ENCODE results near the gene VWA5B1. TPM values are rescaled to one million over a fixed set of nuclear protein-coding genes. Genes with fewer than 3 reads are reported as not detected.

Gene VWA5B1
- total and polyA plus RNA-seq, 2 of the 4 experiments (the other 2 are of a cell fraction), result not detected

- Histone ChIP-seq H2BK15ac (ENCODE audit: low read depth, low read length) (no peak overlapping the region), H3K79me1 (ENCODE audit: low read depth in 1 of 2, low read length in 2 of 2) (no peaks in the 10 kb centered on the region), H2BK20ac (ENCODE audit: low read depth, low read length) (no peak overlapping the region), H4K20me1 (ENCODE audit: insufficient read depth, low read length) (peaks cover 3% of the 10 kb centered on the region; the same call in 1 of the 2 replicates), H4K8ac (ENCODE audit: low read depth in 2 of 2, low read length in 2 of 2) (no peak overlapping the region), H2BK5ac (ENCODE audit: low read depth, low read length, poor library complexity, severe bottlenecking) (no peak overlapping the region), H3K56ac (ENCODE audit: extremely low read depth, insufficient read depth, low read length) (no peak overlapping the region), H2BK120ac (ENCODE audit: low read depth, low read length) (no peak overlapping the region), H3K14ac (replicated peaks; ENCODE audit: low read depth, low read length) (no peak overlapping the region), H2AFZ (replicated peaks; ENCODE audit: low read length, poor library complexity) (no peak overlapping the region), H3K27ac (ENCODE audit: insufficient read depth, low read length) (no peak overlapping the region), H3K23ac (ENCODE audit: low read depth, low read length) (no peak overlapping the region), H4K5ac (ENCODE audit: low read depth, low read length) (no peak overlapping the region), H3K18ac (ENCODE audit: low read depth, low read length) (no peak overlapping the region), H3K4ac (ENCODE audit: low read depth, low read length) (no peak overlapping the region), H3K9me1 (ENCODE audit: insufficient read depth, low read length) (peaks cover 3% of the 10 kb centered on the region; the same call in 1 of the 2 replicates), H3K9ac (ENCODE audit: low read depth, low read length) (no peak overlapping the region), H4K91ac (ENCODE audit: insufficient read depth, low read depth, low read length) (no peak overlapping the region), H2AK9ac (replicated peaks; ENCODE audit: low read depth, low read length, poor library complexity) (no peak overlapping the region), H3K4me2 (ENCODE audit: low read depth, low read length) (no peak overlapping the region), H3K4me3 (ENCODE audit: insufficient read depth, low read depth, low read length) (no peak overlapping the region), H3K4me1 (ENCODE audit: control insufficient read depth, insufficient read depth, low read length) (peaks cover 11% of the 10 kb centered on the region; the same call in 1 of the 2 replicates), H2AK5ac (ENCODE audit: low read depth, low read length) (no peak overlapping the region), H3K27me3 (ENCODE audit: control insufficient read depth, insufficient read depth, low read length) (peaks cover 39% of the 10 kb centered on the region), H3K9me3 (ENCODE audit: control insufficient read depth, insufficient read depth, low read length) (no peaks in the 10 kb centered on the region), H3K36me3 (ENCODE audit: control insufficient read depth, insufficient read depth, low read length) (no peaks in the 10 kb centered on the region)
- ChIA-PET CTCF (interaction anchor here (0.7 to 1.7 kb wide), 8 partner anchors 9 to 129 kb away, joined by 3 to 6 read pairs (median 4); no protein-coding TSS in a partner anchor), POLR2A (ENCODE audit: unreplicated experiment) (interaction anchor here (1.0 kb wide), 1 partner anchor 121 kb away, joined by 4 read pairs; no protein-coding TSS in a partner anchor)
- TF ChIP-seq CTCF (conservative IDR thresholded peaks at IDR 0.05; ENCODE audit: low read depth, low read length), result no peak
- dilution Hi-C loops (cut with HindIII; ENCODE audit: low sequenced_read_pairs, unreplicated experiment), result no loop called here
- BruUV-seq (replicated peaks), result no TSS peak
- in situ Hi-C loops (cut with MboI; ENCODE audit: low sequenced_read_pairs), result no loop called here
- intact Hi-C loops (cut with micrococcal nuclease), result loop anchor here (5.0 kb wide), 2 partner anchors 71 to 149 kb away; no protein-coding TSS in a partner anchor
- 100% methylated on average over 1 of the region's 7 CpGs; no CpG with 5 or more reads in 1 of the 2 experiments for WGBS, 2 experiments (ENCODE audit: extremely low coverage in 2 of 2, insufficient read length in 1 of 2)
- DNase-seq, result no peak
- no peak for ATAC-seq (ENCODE audit: low read depth)
Observed at GRCh38 chr1:20361401-20361800, 70.7 kb downstream of the VWA5B1 start.

Measured in IMR-90 (cell line).